PC-3 (cell line): ENCODE data around the gene ZACN. TPM values are rescaled to one million over a fixed set of nuclear protein-coding genes. Genes with fewer than 3 reads are reported as not detected.

Experiments
- ATAC-seq: fragments of 200-7000 bp; cut with Tn5 transposase; 2 replicates; pipeline ENCODE4 v1.9.1; 2020; ENCODE audit warnings: mild to moderate bottlenecking, moderate library complexity
- BruUV-seq: library from RNA; stranded (reverse); fragments of 400-500 nt; replicated peaks from 2 replicates; lab custom pipeline; 2021; lab: Mats Ljungman, UMichigan
- CTCF ChIA-PET: fragments of 300-600 bp; sonication (Branson Sonifier 250); formaldehyde crosslinking; loops from one replicate; lab custom pipeline; 2022; ENCODE audit warnings: antibody characterized with exemption; lab: Charles Lee
- POLR2A ChIA-PET: fragments of 300-600 bp; sonication (Branson Sonifier 250); formaldehyde crosslinking; loops from one replicate; lab custom pipeline; 2022; ENCODE audit warnings: antibody characterized with exemption; ENCODE audit not compliant: unreplicated experiment; lab: Charles Lee
- DNase-seq: peaks from one replicate; pipeline ENCODE4 v3.0.0-alpha.2; 2015
- H2AFZ ChIP-seq: fragments of 300-600 bp; sonication (generic); 2 replicates; pipeline ENCODE4 v1.6.0; 2016; ENCODE audit warnings: antibody characterized with exemption, low read length
- H3F3A ChIP-seq: fragments of 300-600 bp; sonication (generic); one replicate; pipeline ENCODE4 v1.6.0; 2017; ENCODE audit warnings: antibody characterized with exemption, low read length, control low read depth, mild to moderate bottlenecking; ENCODE audit not compliant: unreplicated experiment
- H3K27ac ChIP-seq: fragments of 300-600 bp; sonication (generic); 2 replicates; pipeline ENCODE4 v1.5.1; 2016; ENCODE audit warnings: mild to moderate bottlenecking, low read length
- H3K27me3 ChIP-seq: fragments of 300-600 bp; sonication (generic); 2 replicates; pipeline ENCODE4 v1.6.1; 2016; ENCODE audit warnings: low read length, mixed read lengths
- H3K36me3 ChIP-seq: fragments of 300-600 bp; sonication (generic); 2 replicates; pipeline ENCODE4 v1.6.1; 2016; ENCODE audit warnings: low read depth, mixed run types, low read length, mixed read lengths
- H3K4me1 ChIP-seq: fragments of 300-600 bp; sonication (generic); 2 replicates; pipeline ENCODE4 v1.5.1; 2016; ENCODE audit warnings: low read length; ENCODE audit not compliant: insufficient read depth
- H3K4me2 ChIP-seq: fragments of 300-600 bp; sonication (generic); 2 replicates; pipeline ENCODE4 v1.6.0; 2016; ENCODE audit warnings: low read length
- H3K4me3 ChIP-seq: fragments of 300-600 bp; sonication (generic); 2 replicates; pipeline ENCODE4 v1.5.1; 2016; ENCODE audit warnings: mild to moderate bottlenecking, low read length, mixed read lengths
- H3K79me2 ChIP-seq: fragments of 300-600 bp; sonication (generic); 2 replicates; pipeline ENCODE4 v1.6.1; 2017; ENCODE audit warnings: low read length, mixed read lengths
- H3K9ac ChIP-seq: fragments of 300-600 bp; sonication (generic); 2 replicates; pipeline ENCODE4 v1.6.0; 2016; ENCODE audit warnings: mild to moderate bottlenecking, low read length
- H3K9me2 ChIP-seq: fragments of 300-600 bp; sonication (generic); replicated peaks from 2 replicates; pipeline ENCODE4 v1.6.1; 2016; ENCODE audit warnings: mixed run types, low read length, mixed read lengths
- H3K9me3 ChIP-seq: fragments of 300-600 bp; sonication (generic); 2 replicates; pipeline ENCODE4 v1.6.1; 2016; ENCODE audit warnings: low read length, mixed read lengths
- H4K20me1 ChIP-seq: fragments of 300-600 bp; sonication (generic); 2 replicates; pipeline ENCODE4 v1.6.1; 2016; ENCODE audit warnings: low read length, mixed read lengths
- EZH2 ChIP-seq: fragments of 300-600 bp; sonication (generic); IDR thresholded peaks from one replicate; pipeline ENCODE4 v1.6.1; 2017; ENCODE audit warnings: antibody characterized with exemption, mild to moderate bottlenecking, low read length; ENCODE audit not compliant: unreplicated experiment
- EZH2phosphoT487 ChIP-seq: fragments of 300-600 bp; sonication (generic); IDR thresholded peaks from 2 replicates; pipeline ENCODE4 v1.6.1; 2018; ENCODE audit warnings: mild to moderate bottlenecking, antibody characterized with exemption, low read length, borderline replicate concordance
- intact Hi-C: fragments of 100-400 bp; cut with micrococcal nuclease; formaldehyde crosslinking; loops from 2 replicates; pipeline ENCODE4 v1.9.0; 2023
- total RNA-seq: library from RNA; depleted of rRNA; stranded (reverse); fragments of >200 nt; gene quantifications from 2 replicates; pipeline ENCODE4 v1.2.3, GENCODE V29; 2014
- TF ChIP-seq, protein P1 (sequence below): fragments of 300-600 bp; sonication (generic); conservative IDR thresholded peaks from 2 replicates; pipeline ENCODE4 v1.5.1; 2017; ENCODE audit warnings: antibody characterized with exemption, low read depth, mild to moderate bottlenecking, low read length

Gene ZACN
- total RNA-seq, 1 experiment from 2014 or later = 0.11 TPM

DNA sequence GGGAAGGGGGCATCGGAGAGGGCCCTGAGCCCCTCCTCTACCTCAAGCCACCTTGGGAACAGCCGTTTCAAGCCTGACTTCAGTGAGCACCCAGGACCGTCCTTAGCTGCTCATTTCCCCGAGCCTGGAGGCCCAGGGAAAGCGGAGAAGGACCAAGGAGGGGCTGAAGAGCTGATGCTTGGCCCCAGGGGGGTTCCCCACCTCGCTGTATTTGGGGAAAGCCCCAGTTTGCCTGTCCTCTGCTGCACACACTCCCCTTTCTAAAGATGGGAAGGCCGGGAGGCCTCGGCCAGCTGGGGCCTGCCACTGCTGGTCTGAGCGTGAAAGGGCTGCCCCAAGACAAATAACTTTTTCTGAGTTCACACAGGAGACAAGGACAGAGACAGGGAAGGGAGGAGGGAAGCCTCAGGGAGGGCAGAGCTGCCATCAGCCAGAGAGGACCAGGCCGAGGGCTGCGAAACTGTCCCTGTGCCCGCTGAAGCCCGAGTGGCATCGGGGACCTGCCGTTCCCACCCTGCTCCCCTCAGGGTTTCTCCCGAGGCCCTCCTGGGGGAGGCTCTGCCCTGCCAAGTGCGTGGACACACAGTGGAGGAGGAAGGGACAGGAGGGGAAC lies 11.6 kb downstream of the ZACN start:
- Histone ChIP-seq H4K20me1 (no peaks in the 10 kb centered on the region), H3K9ac (no peak overlapping the region), H3K4me3 (no peak overlapping the region), H3K36me3 (peaks cover 65% of the 10 kb centered on the region), H3K4me2 (no peak overlapping the region), H3K9me2 (no peaks in the 10 kb centered on the region), H3F3A (no peaks in the 10 kb centered on the region), H3K79me2 (no peaks in the 10 kb centered on the region), H3K27me3 (no peaks in the 10 kb centered on the region), H3K27ac (no peak overlapping the region), H3K4me1 (no peaks in the 10 kb centered on the region), H2AFZ (no peak overlapping the region), H3K9me3 (no peaks in the 10 kb centered on the region)
- no peak for TF ChIP-seq EZH2phosphoT487
- no peak for TF ChIP-seq EZH2
- TF ChIP-seq, protein P1, sequence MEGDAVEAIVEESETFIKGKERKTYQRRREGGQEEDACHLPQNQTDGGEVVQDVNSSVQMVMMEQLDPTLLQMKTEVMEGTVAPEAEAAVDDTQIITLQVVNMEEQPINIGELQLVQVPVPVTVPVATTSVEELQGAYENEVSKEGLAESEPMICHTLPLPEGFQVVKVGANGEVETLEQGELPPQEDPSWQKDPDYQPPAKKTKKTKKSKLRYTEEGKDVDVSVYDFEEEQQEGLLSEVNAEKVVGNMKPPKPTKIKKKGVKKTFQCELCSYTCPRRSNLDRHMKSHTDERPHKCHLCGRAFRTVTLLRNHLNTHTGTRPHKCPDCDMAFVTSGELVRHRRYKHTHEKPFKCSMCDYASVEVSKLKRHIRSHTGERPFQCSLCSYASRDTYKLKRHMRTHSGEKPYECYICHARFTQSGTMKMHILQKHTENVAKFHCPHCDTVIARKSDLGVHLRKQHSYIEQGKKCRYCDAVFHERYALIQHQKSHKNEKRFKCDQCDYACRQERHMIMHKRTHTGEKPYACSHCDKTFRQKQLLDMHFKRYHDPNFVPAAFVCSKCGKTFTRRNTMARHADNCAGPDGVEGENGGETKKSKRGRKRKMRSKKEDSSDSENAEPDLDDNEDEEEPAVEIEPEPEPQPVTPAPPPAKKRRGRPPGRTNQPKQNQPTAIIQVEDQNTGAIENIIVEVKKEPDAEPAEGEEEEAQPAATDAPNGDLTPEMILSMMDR = no peak
- intact Hi-C loops = no loop called here
- ChIA-PET CTCF (no interaction called here), POLR2A (no interaction called here)
- BruUV-seq = no TSS peak
- ATAC-seq (no peak), DNase-seq (no peak)

DNA sequence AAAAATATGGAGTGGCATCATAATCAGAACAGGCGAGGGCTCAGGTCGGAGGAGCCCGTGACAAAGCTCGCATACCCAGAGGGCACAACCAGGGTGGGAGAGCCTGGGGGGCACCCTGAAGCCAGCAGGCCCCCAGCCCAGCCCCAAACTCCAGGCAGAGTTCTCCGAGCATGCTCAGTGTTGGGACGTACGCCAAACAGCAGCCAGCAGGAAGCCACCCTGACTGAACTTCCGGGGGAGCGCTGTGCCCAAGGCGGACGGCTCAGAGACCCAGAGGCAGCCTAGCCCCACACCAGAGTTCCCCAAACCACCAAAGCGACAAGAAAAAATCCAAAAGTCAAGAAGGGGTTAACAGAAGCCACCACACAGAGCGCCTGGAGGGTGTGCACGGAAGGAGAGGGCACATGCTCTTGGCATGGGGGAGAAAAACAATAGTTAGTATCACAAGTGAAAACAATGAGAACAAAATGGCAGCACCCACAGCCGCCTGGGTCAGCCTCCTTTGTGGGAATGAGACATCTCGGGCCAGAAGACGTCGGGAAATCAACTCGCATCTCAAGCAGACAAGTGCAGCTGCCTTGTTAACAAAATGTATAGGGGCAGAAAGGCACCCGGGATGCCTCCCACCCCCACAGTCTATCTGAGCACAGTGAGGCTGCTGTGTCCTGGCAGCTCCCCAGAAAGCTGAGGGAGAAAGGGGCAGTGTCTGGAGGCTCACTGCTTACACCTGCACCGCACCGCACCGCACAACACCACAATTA lies 12.7 kb downstream of the ZACN start:
- Histone ChIP-seq H3K27ac (no peak overlapping the region), H3K4me3 (no peak overlapping the region), H3K36me3 (peaks cover 65% of the 10 kb centered on the region), H3K9me2 (no peaks in the 10 kb centered on the region), H2AFZ (no peak overlapping the region), H3K9me3 (no peaks in the 10 kb centered on the region), H3F3A (no peaks in the 10 kb centered on the region), H3K9ac (no peak overlapping the region), H3K79me2 (no peaks in the 10 kb centered on the region), H3K4me1 (no peaks in the 10 kb centered on the region), H3K4me2 (no peak overlapping the region), H3K27me3 (no peaks in the 10 kb centered on the region), H4K20me1 (no peaks in the 10 kb centered on the region)
- intact Hi-C loops = no loop called here
- POLR2A ChIA-PET = no interaction called here
- no TSS peak for BruUV-seq
- ATAC-seq (no peak), DNase-seq (no peak)
- TF ChIP-seq, protein P1 = no peak
- CTCF ChIA-PET = no interaction called here
